HEK293T (cell line): ENCODE data around the gene PCDHA2.
"Not testable (repeated sequence)": the region's sequence is repeated elsewhere in the genome, so short reads cannot be mapped to it uniquely, and the experiment has no call there.

Experiments used
- CTCF ChIA-PET: fragments of 350-600 bp; formaldehyde crosslinking; extraction: SDS; loops from one replicate; lab custom pipeline; 2021; ENCODE audit warnings: antibody characterized with exemption, inconsistent platforms; lab: Yijun Ruan, JAX
- POLR2A ChIA-PET: fragments of 350-600 bp; formaldehyde crosslinking; extraction: SDS; loops from one replicate; lab custom pipeline; 2020; ENCODE audit warnings: antibody characterized with exemption, inconsistent platforms; lab: Yijun Ruan, JAX
- DNase-seq: peaks from one replicate; pipeline ENCODE4 v3.0.0; 2012; ENCODE audit warnings: mixed read lengths; ENCODE audit errors: extremely low spot score
- ARNT ChIP-seq: fragments of 450-650 bp; IDR thresholded peaks from 2 replicates; pipeline ENCODE4 v1.6.1; 2017; ENCODE audit warnings: mild to moderate bottlenecking
- CTBP1 ChIP-seq: fragments of 450-650 bp; IDR thresholded peaks from 2 replicates; pipeline ENCODE4 v1.6.1; 2016; ENCODE audit warnings: borderline replicate concordance
- ELF4 ChIP-seq: fragments of 450-650 bp; IDR thresholded peaks from 2 replicates; pipeline ENCODE4 v1.6.1; 2017; ENCODE audit warnings: antibody characterized with exemption
- FOXA1 ChIP-seq: fragments of 450-650 bp; IDR thresholded peaks from 2 replicates; pipeline ENCODE4 v1.6.1; 2016; ENCODE audit warnings: mild to moderate bottlenecking
- FOXK2 ChIP-seq: fragments of 450-650 bp; IDR thresholded peaks from 2 replicates; pipeline ENCODE4 v1.6.1; 2016; ENCODE audit warnings: mild to moderate bottlenecking
- FOXM1 ChIP-seq: fragments of 450-650 bp; IDR thresholded peaks from 2 replicates; pipeline ENCODE4 v1.6.1; 2017; ENCODE audit warnings: mild to moderate bottlenecking, borderline replicate concordance
- HDGF ChIP-seq: fragments of 450-650 bp; IDR thresholded peaks from 2 replicates; pipeline ENCODE4 v1.6.1; 2017; ENCODE audit warnings: antibody characterized with exemption, borderline replicate concordance
- L3MBTL2 ChIP-seq: fragments of 450-650 bp; conservative IDR thresholded peaks from 2 replicates; pipeline ENCODE4 v1.6.1; 2016; ENCODE audit warnings: mild to moderate bottlenecking
- LEF1 ChIP-seq: fragments of 450-650 bp; IDR thresholded peaks from 2 replicates; pipeline ENCODE4 v1.6.1; 2017; ENCODE audit warnings: mild to moderate bottlenecking, borderline replicate concordance
- NFRKB ChIP-seq: fragments of 450-650 bp; IDR thresholded peaks from 2 replicates; pipeline ENCODE4 v1.6.1; 2016; ENCODE audit warnings: mild to moderate bottlenecking, moderate library complexity
- PKNOX1 ChIP-seq: fragments of 450-650 bp; IDR thresholded peaks from 2 replicates; pipeline ENCODE4 v1.6.1; 2016
- SP1 ChIP-seq: fragments of 450-650 bp; IDR thresholded peaks from 2 replicates; pipeline ENCODE4 v1.6.1; 2017
- SUZ12 ChIP-seq: fragments of 450-650 bp; IDR thresholded peaks from 2 replicates; pipeline ENCODE4 v1.6.1; 2016; ENCODE audit warnings: mild to moderate bottlenecking
- ZNF384 ChIP-seq: fragments of 450-650 bp; IDR thresholded peaks from 2 replicates; pipeline ENCODE4 v1.6.1; 2016

Gene PCDHA2

GRCh38 chr5:140785905-140786686 is 8.6 kb upstream of the PCDHA2 start, which contains the start of gene PCDHA1:
Gene PCDHA1, plus strand, starts transcription at chr5:140786140.
- CTCF ChIA-PET: interaction anchor here (0.5 to 1.8 kb wide), 3 partner anchors 56 to 336 kb away, joined by 3 to 5 read pairs (median 3); partner anchors contain the start of gene PCDHA11

GRCh38 chr5:140787422-140787821 is 7.2 kb upstream of the PCDHA2 start:
- CTCF ChIA-PET, DNase-seq, POLR2A ChIA-PET: not testable (repeated sequence)

More at GRCh38 chr5:140785905-140786686, 8.6 kb upstream of the PCDHA2 start, which contains the start of gene PCDHA1:
- TF ChIP-seq NFRKB (no peak), ELF4 (no peak), ARNT (no peak), FOXM1 (no peak), LEF1 (no peak), PKNOX1 (peak; percentile 36; the same call in 1 of the 2 replicates)
- peak; percentile 9 for DNase-seq
- POLR2A ChIA-PET: no interaction called here

GRCh38 chr5:140787849-140788504 is 6.7 kb upstream of the PCDHA2 start:
- CTCF ChIA-PET, POLR2A ChIA-PET, DNase-seq: not testable (repeated sequence)

GRCh38 chr5:140791089-140791488 is 3.6 kb upstream of the PCDHA2 start:
- DNase-seq: no peak
- TF ChIP-seq NFRKB: no peak
- TF ChIP-seq HDGF: no peak
- no peak for TF ChIP-seq LEF1
- no peak for TF ChIP-seq L3MBTL2
- no peak for TF ChIP-seq SUZ12
- ChIA-PET CTCF (no interaction called here), POLR2A (no interaction called here)

- TF ChIP-seq PKNOX1 (no peak), FOXA1 (no peak), FOXM1 (no peak), CTBP1 (no peak), LEF1 (no peak)
- POLR2A ChIA-PET: no interaction called here
- peak; percentile 16 for DNase-seq
- CTCF ChIA-PET: no interaction called here
These were observed 598 bp downstream of the PCDHA2 start for GRCh38 chr5:140795259-140795641.

- DNase-seq, CTCF ChIA-PET, POLR2A ChIA-PET: not testable (repeated sequence)
These were observed 1.5 kb downstream of the PCDHA2 start for GRCh38 chr5:140796072-140796717.

- ChIA-PET CTCF (no interaction called here), POLR2A (no interaction called here)
- TF ChIP-seq ZNF384 (no peak), HDGF (no peak), FOXM1 (no peak), FOXK2 (no peak), CTBP1 (no peak), NFRKB (no peak), L3MBTL2 (no peak), SP1 (no peak), PKNOX1 (no peak)
- no peak for DNase-seq
These were observed 2.1 kb downstream of the PCDHA2 start for GRCh38 chr5:140796718-140797095.
